HG03565 (cell line): ENCODE measurements around the gene ZFHX3.

Experiments used
- ATAC-seq: cut with Tn5 transposase; IDR thresholded peaks from one replicate; pipeline ENCODE4 v1.9.1; 2021; ENCODE audit warnings: mild to moderate bottlenecking, moderate library complexity; ENCODE audit not compliant: unreplicated experiment

Gene ZFHX3

GRCh38 chr16:73069581-73070262 lies 21.8 kb upstream of the ZFHX3 start:
- no peak for ATAC-seq

- ATAC-seq = no peak
Measured at GRCh38 chr16:73068541-73069401, 20.8 kb upstream of the ZFHX3 start.

- no peak for ATAC-seq
Measured at GRCh38 chr16:73067671-73068540, 20.0 kb upstream of the ZFHX3 start.

- ATAC-seq = no peak
Measured at GRCh38 chr16:73066927-73067670, 19.2 kb upstream of the ZFHX3 start.

GRCh38 chr16:73066331-73066926 lies 18.5 kb upstream of the ZFHX3 start:
- ATAC-seq = no peak

GRCh38 chr16:73065632-73066330 lies 17.9 kb upstream of the ZFHX3 start:
- ATAC-seq = no peak

GRCh38 chr16:73064994-73065545 lies 17.1 kb upstream of the ZFHX3 start:
- no peak for ATAC-seq

GRCh38 chr16:73064212-73064993 lies 16.5 kb upstream of the ZFHX3 start:
- no peak for ATAC-seq

- ATAC-seq = no peak
Measured at GRCh38 chr16:73063854-73064211, 15.9 kb upstream of the ZFHX3 start.

GRCh38 chr16:73062743-73063733 lies 15.1 kb upstream of the ZFHX3 start:
- ATAC-seq = no peak

GRCh38 chr16:73062001-73062616 lies 14.2 kb upstream of the ZFHX3 start:
- no peak for ATAC-seq

GRCh38 chr16:73060892-73061490 lies 13.1 kb upstream of the ZFHX3 start:
- no peak for ATAC-seq

- ATAC-seq = no peak
Measured at GRCh38 chr16:73059779-73060615, 12.1 kb upstream of the ZFHX3 start.

- peak; percentile 7 for ATAC-seq
Measured at GRCh38 chr16:73058616-73059409, 10.9 kb upstream of the ZFHX3 start.

- ATAC-seq = peak; percentile 48
Measured at GRCh38 chr16:73058221-73058615, 10.3 kb upstream of the ZFHX3 start.
